Measurements from ENCODE around the gene HPS1. TPM values are rescaled to one million over a fixed set of nuclear protein-coding genes. Genes with fewer than 3 reads are reported as not detected.

HPS1 gene
- polyA plus RNA-seq, 2 of the 4 experiments (the other 2 are of a cell fraction), result 25.1 to 28.2 TPM

DNA sequence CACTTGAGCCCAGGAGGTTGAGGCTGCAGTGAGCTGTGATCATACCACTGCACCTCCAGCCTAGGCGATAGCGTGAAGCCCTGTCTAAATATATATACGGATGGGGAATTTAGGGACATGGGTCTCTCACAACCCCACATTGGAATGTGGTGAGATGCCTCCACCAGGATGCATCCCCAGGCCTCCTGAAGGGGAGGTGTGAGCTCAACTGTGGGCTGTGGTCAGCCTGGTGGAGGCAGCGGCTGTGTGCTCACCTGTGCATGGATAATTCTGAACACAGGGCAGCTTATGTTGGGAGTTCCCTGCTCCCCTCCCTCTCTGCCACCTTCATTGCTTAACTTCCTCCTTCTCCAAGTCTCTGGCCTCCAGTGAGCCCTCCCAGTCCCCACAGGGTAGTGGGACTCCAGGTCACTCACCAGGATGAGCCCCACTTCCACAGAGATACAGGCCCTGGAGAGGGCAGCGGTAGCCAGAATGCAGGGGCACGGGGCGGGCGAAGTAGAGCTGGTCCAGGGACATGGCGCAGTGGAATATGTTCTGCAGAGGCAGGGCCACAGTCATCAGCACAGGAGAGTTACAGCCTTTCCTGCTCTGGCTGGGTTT, 62.1 kb downstream of the HPS1 start:
- TF ChIP-seq CHD2 (IDR thresholded peaks at IDR 0.05; ENCODE audit: low read length, partially characterized antibody), result no peak
- TF ChIP-seq BHLHE40 (IDR thresholded peaks at IDR 0.05; ENCODE audit: low read depth, low read length), result no peak
- TF ChIP-seq FOXS1 (CRISPR knock-in tag; IDR thresholded peaks at IDR 0.05), result no peak
- TF ChIP-seq TP53 (CRISPR knock-in tag; IDR thresholded peaks at IDR 0.05), result no peak
- TF ChIP-seq, protein P1, sequence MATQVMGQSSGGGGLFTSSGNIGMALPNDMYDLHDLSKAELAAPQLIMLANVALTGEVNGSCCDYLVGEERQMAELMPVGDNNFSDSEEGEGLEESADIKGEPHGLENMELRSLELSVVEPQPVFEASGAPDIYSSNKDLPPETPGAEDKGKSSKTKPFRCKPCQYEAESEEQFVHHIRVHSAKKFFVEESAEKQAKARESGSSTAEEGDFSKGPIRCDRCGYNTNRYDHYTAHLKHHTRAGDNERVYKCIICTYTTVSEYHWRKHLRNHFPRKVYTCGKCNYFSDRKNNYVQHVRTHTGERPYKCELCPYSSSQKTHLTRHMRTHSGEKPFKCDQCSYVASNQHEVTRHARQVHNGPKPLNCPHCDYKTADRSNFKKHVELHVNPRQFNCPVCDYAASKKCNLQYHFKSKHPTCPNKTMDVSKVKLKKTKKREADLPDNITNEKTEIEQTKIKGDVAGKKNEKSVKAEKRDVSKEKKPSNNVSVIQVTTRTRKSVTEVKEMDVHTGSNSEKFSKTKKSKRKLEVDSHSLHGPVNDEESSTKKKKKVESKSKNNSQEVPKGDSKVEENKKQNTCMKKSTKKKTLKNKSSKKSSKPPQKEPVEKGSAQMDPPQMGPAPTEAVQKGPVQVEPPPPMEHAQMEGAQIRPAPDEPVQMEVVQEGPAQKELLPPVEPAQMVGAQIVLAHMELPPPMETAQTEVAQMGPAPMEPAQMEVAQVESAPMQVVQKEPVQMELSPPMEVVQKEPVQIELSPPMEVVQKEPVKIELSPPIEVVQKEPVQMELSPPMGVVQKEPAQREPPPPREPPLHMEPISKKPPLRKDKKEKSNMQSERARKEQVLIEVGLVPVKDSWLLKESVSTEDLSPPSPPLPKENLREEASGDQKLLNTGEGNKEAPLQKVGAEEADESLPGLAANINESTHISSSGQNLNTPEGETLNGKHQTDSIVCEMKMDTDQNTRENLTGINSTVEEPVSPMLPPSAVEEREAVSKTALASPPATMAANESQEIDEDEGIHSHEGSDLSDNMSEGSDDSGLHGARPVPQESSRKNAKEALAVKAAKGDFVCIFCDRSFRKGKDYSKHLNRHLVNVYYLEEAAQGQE (IDR thresholded peaks at IDR 0.05), result no peak
- TF ChIP-seq RAD21 (conservative IDR thresholded peaks at IDR 0.05 in 1 of 2, IDR thresholded peaks at IDR 0.05 in 1 of 2), result no peak
- no peak for TF ChIP-seq HOXA7 (CRISPR knock-in tag; IDR thresholded peaks at IDR 0.05)
- TF ChIP-seq, protein P2, sequence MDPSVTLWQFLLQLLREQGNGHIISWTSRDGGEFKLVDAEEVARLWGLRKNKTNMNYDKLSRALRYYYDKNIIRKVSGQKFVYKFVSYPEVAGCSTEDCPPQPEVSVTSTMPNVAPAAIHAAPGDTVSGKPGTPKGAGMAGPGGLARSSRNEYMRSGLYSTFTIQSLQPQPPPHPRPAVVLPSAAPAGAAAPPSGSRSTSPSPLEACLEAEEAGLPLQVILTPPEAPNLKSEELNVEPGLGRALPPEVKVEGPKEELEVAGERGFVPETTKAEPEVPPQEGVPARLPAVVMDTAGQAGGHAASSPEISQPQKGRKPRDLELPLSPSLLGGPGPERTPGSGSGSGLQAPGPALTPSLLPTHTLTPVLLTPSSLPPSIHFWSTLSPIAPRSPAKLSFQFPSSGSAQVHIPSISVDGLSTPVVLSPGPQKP (IDR thresholded peaks at IDR 0.05; ENCODE audit: low read depth, low read length), result no peak
- TF ChIP-seq NR3C1 (IDR thresholded peaks at IDR 0.05), result no peak
- TF ChIP-seq EP300 (IDR thresholded peaks at IDR 0.05), result no peak
- TF ChIP-seq, protein P3, sequence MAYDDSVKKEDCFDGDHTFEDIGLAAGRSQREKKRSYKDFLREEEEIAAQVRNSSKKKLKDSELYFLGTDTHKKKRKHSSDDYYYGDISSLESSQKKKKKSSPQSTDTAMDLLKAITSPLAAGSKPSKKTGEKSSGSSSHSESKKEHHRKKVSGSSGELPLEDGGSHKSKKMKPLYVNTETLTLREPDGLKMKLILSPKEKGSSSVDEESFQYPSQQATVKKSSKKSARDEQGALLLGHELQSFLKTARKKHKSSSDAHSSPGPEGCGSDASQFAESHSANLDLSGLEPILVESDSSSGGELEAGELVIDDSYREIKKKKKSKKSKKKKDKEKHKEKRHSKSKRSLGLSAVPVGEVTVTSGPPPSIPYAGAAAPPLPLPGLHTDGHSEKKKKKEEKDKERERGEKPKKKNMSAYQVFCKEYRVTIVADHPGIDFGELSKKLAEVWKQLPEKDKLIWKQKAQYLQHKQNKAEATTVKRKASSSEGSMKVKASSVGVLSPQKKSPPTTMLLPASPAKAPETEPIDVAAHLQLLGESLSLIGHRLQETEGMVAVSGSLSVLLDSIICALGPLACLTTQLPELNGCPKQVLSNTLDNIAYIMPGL (CRISPR knock-in tag; IDR thresholded peaks at IDR 0.05; ENCODE audit: borderline replicate concordance), result no peak
- 87% methylated on average over 9 of the region's 9 CpGs for WGBS (ENCODE audit: missing lambda C conversion rate)
- H3K4me1 ChIP-seq, result peaks cover 10% of the 10 kb centered on the region; the same call in 1 of the 3 replicates
- no peak overlapping the region for H3K4me2 ChIP-seq
- no peak overlapping the region for H3K4me3 ChIP-seq
- FAIRE-seq, result no peak
- H3K27ac ChIP-seq, result no peak overlapping the region
- ChIA-PET CTCF (no interaction called here), POLR2A (no interaction called here)
- H3K9me3 ChIP-seq, result no peaks in the 10 kb centered on the region
- ATAC-seq, result 0 out of 6 replicates have a peak, but pooled peaks of 1 of the 2 experiments have one; percentile 9
- no peak for DNase-seq (ENCODE audit: low read depth in 1 of 2, low spot score in 1 of 2)

DNA sequence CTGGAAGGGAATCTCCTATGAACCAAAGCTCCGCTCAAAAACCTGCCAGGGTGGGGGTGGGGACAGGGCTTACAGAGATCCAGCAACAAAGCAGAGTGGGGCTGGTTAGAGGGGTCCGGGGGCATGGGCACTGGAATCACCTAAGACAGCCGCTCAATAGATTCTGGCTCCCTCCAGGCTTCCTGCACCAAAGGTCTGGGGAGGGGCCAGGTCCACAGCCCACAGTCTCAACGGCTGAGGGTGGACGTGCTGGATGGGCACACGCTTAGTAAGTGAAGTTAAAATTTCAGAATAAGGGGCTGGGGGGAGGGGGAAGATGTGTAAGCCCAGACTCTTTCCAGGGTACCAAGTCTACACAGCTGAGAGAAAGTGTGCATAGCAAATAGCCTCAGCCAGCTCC, 62.9 kb downstream of the HPS1 start:
- Histone ChIP-seq H3K9me3 (no peaks in the 10 kb centered on the region), H3K4me3 (no peak overlapping the region), H3K4me2 (no peak overlapping the region), H3K4me1 (peaks cover 10% of the 10 kb centered on the region; the same call in 1 of the 3 replicates), H3K27ac (peak overlapping the region in 1 of 2 experiments; percentile 50; a peak in 2 of 6 replicates)
- CTCF ChIA-PET, result interaction anchor here (1.0 kb wide), 1 partner anchor 74 kb away, joined by 3 read pairs; no protein-coding TSS in a partner anchor
- POLR2A ChIA-PET, result no interaction called here
- WGBS (ENCODE audit: missing lambda C conversion rate), result 86% methylated on average over 5 of the region's 6 CpGs
- DNase-seq (ENCODE audit: low read depth in 1 of 2, low spot score in 1 of 2) (no peak), ATAC-seq (no peak), FAIRE-seq (no peak)
- TF ChIP-seq GATA3 (IDR thresholded peaks at IDR 0.05; ENCODE audit: borderline replicate concordance), result no peak
- TF ChIP-seq CHD2 (IDR thresholded peaks at IDR 0.05; ENCODE audit: low read length, partially characterized antibody), result no peak
- TF ChIP-seq POLR2A (IDR thresholded peaks at IDR 0.05; ENCODE audit: low read length), result no peak
- TF ChIP-seq, protein P4, sequence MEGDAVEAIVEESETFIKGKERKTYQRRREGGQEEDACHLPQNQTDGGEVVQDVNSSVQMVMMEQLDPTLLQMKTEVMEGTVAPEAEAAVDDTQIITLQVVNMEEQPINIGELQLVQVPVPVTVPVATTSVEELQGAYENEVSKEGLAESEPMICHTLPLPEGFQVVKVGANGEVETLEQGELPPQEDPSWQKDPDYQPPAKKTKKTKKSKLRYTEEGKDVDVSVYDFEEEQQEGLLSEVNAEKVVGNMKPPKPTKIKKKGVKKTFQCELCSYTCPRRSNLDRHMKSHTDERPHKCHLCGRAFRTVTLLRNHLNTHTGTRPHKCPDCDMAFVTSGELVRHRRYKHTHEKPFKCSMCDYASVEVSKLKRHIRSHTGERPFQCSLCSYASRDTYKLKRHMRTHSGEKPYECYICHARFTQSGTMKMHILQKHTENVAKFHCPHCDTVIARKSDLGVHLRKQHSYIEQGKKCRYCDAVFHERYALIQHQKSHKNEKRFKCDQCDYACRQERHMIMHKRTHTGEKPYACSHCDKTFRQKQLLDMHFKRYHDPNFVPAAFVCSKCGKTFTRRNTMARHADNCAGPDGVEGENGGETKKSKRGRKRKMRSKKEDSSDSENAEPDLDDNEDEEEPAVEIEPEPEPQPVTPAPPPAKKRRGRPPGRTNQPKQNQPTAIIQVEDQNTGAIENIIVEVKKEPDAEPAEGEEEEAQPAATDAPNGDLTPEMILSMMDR (IDR thresholded peaks at IDR 0.05), result no peak
- TF ChIP-seq HDAC2 (IDR thresholded peaks at IDR 0.05), result no peak
- no peak for TF ChIP-seq CEBPB (IDR thresholded peaks at IDR 0.05)
- no peak for TF ChIP-seq RARB (CRISPR knock-in tag; IDR thresholded peaks at IDR 0.05)

All from A549 (cell line).